Measurements from ENCODE around the gene CLEC2L. TPM values are rescaled to one million over a fixed set of nuclear protein-coding genes. Genes with fewer than 3 reads are reported as not detected.

Gene CLEC2L
- total RNA-seq, 1 donor from 2014 or later, result 0.52 TPM

- H3K9ac ChIP-seq (ENCODE audit: low read depth in 1 of 3, low read length in 3 of 3), result no peak overlapping the region
- H3K36me3 ChIP-seq (ENCODE audit: control insufficient read depth in 3 of 3, insufficient read depth in 3 of 3, low read length in 3 of 3), result peaks cover 41 to 55% (median 45%) of the 10 kb centered on the region in 3 donors
Observed at GRCh38 chr7:139583826-139584553, 60.5 kb downstream of the CLEC2L start.

GRCh38 chr7:139585042-139585441 lies 61.6 kb downstream of the CLEC2L start:
- no peak overlapping the region for H3K9ac ChIP-seq (ENCODE audit: low read depth in 1 of 3, low read length in 3 of 3)
- peaks cover 0 to 5% (median 4%) of the 10 kb centered on the region in 3 donors for H3K4me1 ChIP-seq (ENCODE audit: control insufficient read depth in 3 of 3, insufficient read depth in 3 of 3, low read length in 3 of 3)
- no peak overlapping the region for H3K4me3 ChIP-seq (ENCODE audit: low read length in 3 of 3)
- no peaks in the 10 kb centered on the region for H3K27me3 ChIP-seq (ENCODE audit: control insufficient read depth in 3 of 3, insufficient read depth in 3 of 3, low read length in 3 of 3)
- no peaks in the 10 kb centered on the region for H3K9me3 ChIP-seq (ENCODE audit: control insufficient read depth in 3 of 3, low read length in 3 of 3)
- peaks cover 41 to 50% (median 43%) of the 10 kb centered on the region in 3 donors for H3K36me3 ChIP-seq (ENCODE audit: control insufficient read depth in 3 of 3, insufficient read depth in 3 of 3, low read length in 3 of 3)
- H3K27ac ChIP-seq (ENCODE audit: low read depth, low read length), result no peak overlapping the region

More at GRCh38 chr7:139583826-139584553, 60.5 kb downstream of the CLEC2L start:
- Histone ChIP-seq H3K27me3 (ENCODE audit: control insufficient read depth in 3 of 3, insufficient read depth in 3 of 3, low read length in 3 of 3) (no peaks in the 10 kb centered on the region), H3K4me3 (ENCODE audit: low read length in 3 of 3) (no peak overlapping the region), H3K27ac (ENCODE audit: low read depth, low read length) (no peak overlapping the region), H3K9me3 (ENCODE audit: control insufficient read depth in 3 of 3, low read length in 3 of 3) (no peaks in the 10 kb centered on the region), H3K4me1 (ENCODE audit: control insufficient read depth in 3 of 3, insufficient read depth in 3 of 3, low read length in 3 of 3) (peaks cover 0 to 4% (median 4%) of the 10 kb centered on the region in 3 donors)

- Histone ChIP-seq H3K4me1 (ENCODE audit: control insufficient read depth in 3 of 3, insufficient read depth in 3 of 3, low read length in 3 of 3) (peaks cover 0 to 5% (median 4%) of the 10 kb centered on the region in 3 donors), H3K9me3 (ENCODE audit: control insufficient read depth in 3 of 3, low read length in 3 of 3) (no peaks in the 10 kb centered on the region), H3K27me3 (ENCODE audit: control insufficient read depth in 3 of 3, insufficient read depth in 3 of 3, low read length in 3 of 3) (no peaks in the 10 kb centered on the region), H3K36me3 (ENCODE audit: control insufficient read depth in 3 of 3, insufficient read depth in 3 of 3, low read length in 3 of 3) (peaks cover 36 to 43% (median 42%) of the 10 kb centered on the region in 3 donors), H3K27ac (ENCODE audit: low read depth, low read length) (no peak overlapping the region), H3K9ac (ENCODE audit: low read depth in 1 of 3, low read length in 3 of 3) (no peak overlapping the region), H3K4me3 (ENCODE audit: low read length in 3 of 3) (no peak overlapping the region)
Observed at GRCh38 chr7:139586286-139586685, 62.8 kb downstream of the CLEC2L start.

GRCh38 chr7:139587535-139587934 lies 64.0 kb downstream of the CLEC2L start:
- Histone ChIP-seq H3K4me3 (ENCODE audit: low read length in 3 of 3) (no peak overlapping the region), H3K9me3 (ENCODE audit: control insufficient read depth in 3 of 3, low read length in 3 of 3) (no peaks in the 10 kb centered on the region), H3K9ac (ENCODE audit: low read depth in 1 of 3, low read length in 3 of 3) (no peak overlapping the region), H3K27ac (ENCODE audit: low read depth, low read length) (no peak overlapping the region), H3K27me3 (ENCODE audit: control insufficient read depth in 3 of 3, insufficient read depth in 3 of 3, low read length in 3 of 3) (no peaks in the 10 kb centered on the region), H3K4me1 (ENCODE audit: control insufficient read depth in 3 of 3, insufficient read depth in 3 of 3, low read length in 3 of 3) (peaks cover 0 to 5% (median 4%) of the 10 kb centered on the region in 3 donors), H3K36me3 (ENCODE audit: control insufficient read depth in 3 of 3, insufficient read depth in 3 of 3, low read length in 3 of 3) (peaks cover 28 to 41% (median 36%) of the 10 kb centered on the region in 3 donors)

GRCh38 chr7:139588632-139589031 lies 65.1 kb downstream of the CLEC2L start:
- H3K27me3 ChIP-seq (ENCODE audit: control insufficient read depth in 3 of 3, insufficient read depth in 3 of 3, low read length in 3 of 3), result no peaks in the 10 kb centered on the region
- peaks cover 0 to 5% (median 4%) of the 10 kb centered on the region in 3 donors for H3K4me1 ChIP-seq (ENCODE audit: control insufficient read depth in 3 of 3, insufficient read depth in 3 of 3, low read length in 3 of 3)
- H3K27ac ChIP-seq (ENCODE audit: low read depth, low read length), result peak overlapping the region; percentile 36
- no peak overlapping the region for H3K9ac ChIP-seq (ENCODE audit: low read depth in 1 of 3, low read length in 3 of 3)
- H3K36me3 ChIP-seq (ENCODE audit: control insufficient read depth in 3 of 3, insufficient read depth in 3 of 3, low read length in 3 of 3), result peaks cover 26 to 40% (median 33%) of the 10 kb centered on the region in 3 donors
- H3K9me3 ChIP-seq (ENCODE audit: control insufficient read depth in 3 of 3, low read length in 3 of 3), result no peaks in the 10 kb centered on the region
- no peak overlapping the region for H3K4me3 ChIP-seq (ENCODE audit: low read length in 3 of 3)

GRCh38 chr7:139589474-139589873 lies 66.0 kb downstream of the CLEC2L start:
- H3K27ac ChIP-seq (ENCODE audit: low read depth, low read length), result no peak overlapping the region

GRCh38 chr7:139591550-139592195 lies 68.2 kb downstream of the CLEC2L start:
- H3K4me3 ChIP-seq (ENCODE audit: low read length in 3 of 3), result no peak overlapping the region
- H3K9ac ChIP-seq (ENCODE audit: low read depth in 1 of 3, low read length in 3 of 3), result no peak overlapping the region
- H3K27ac ChIP-seq (ENCODE audit: low read depth, low read length), result no peak overlapping the region
- no peaks in the 10 kb centered on the region for H3K27me3 ChIP-seq (ENCODE audit: control insufficient read depth in 3 of 3, insufficient read depth in 3 of 3, low read length in 3 of 3)
- no peaks in the 10 kb centered on the region for H3K9me3 ChIP-seq (ENCODE audit: control insufficient read depth in 3 of 3, low read length in 3 of 3)
- peaks cover 0 to 5% (median 4%) of the 10 kb centered on the region in 3 donors for H3K4me1 ChIP-seq (ENCODE audit: control insufficient read depth in 3 of 3, insufficient read depth in 3 of 3, low read length in 3 of 3)
- peaks cover 36 to 40% (median 38%) of the 10 kb centered on the region in 3 donors for H3K36me3 ChIP-seq (ENCODE audit: control insufficient read depth in 3 of 3, insufficient read depth in 3 of 3, low read length in 3 of 3)

More at GRCh38 chr7:139589474-139589873, 66.0 kb downstream of the CLEC2L start:
- no peaks in the 10 kb centered on the region for H3K27me3 ChIP-seq (ENCODE audit: control insufficient read depth in 3 of 3, insufficient read depth in 3 of 3, low read length in 3 of 3)
- no peaks in the 10 kb centered on the region for H3K9me3 ChIP-seq (ENCODE audit: control insufficient read depth in 3 of 3, low read length in 3 of 3)
- peaks cover 0 to 5% (median 4%) of the 10 kb centered on the region in 3 donors for H3K4me1 ChIP-seq (ENCODE audit: control insufficient read depth in 3 of 3, insufficient read depth in 3 of 3, low read length in 3 of 3)
- no peak overlapping the region for H3K4me3 ChIP-seq (ENCODE audit: low read length in 3 of 3)
- no peak overlapping the region for H3K9ac ChIP-seq (ENCODE audit: low read depth in 1 of 3, low read length in 3 of 3)
- peaks cover 23 to 32% (median 31%) of the 10 kb centered on the region in 3 donors for H3K36me3 ChIP-seq (ENCODE audit: control insufficient read depth in 3 of 3, insufficient read depth in 3 of 3, low read length in 3 of 3)

GRCh38 chr7:139592801-139593461 lies 69.4 kb downstream of the CLEC2L start:
- peaks cover 40 to 47% (median 45%) of the 10 kb centered on the region in 3 donors for H3K36me3 ChIP-seq (ENCODE audit: control insufficient read depth in 3 of 3, insufficient read depth in 3 of 3, low read length in 3 of 3)
- H3K9me3 ChIP-seq (ENCODE audit: control insufficient read depth in 3 of 3, low read length in 3 of 3), result no peaks in the 10 kb centered on the region
- no peak overlapping the region for H3K9ac ChIP-seq (ENCODE audit: low read depth in 1 of 3, low read length in 3 of 3)
- no peaks in the 10 kb centered on the region for H3K27me3 ChIP-seq (ENCODE audit: control insufficient read depth in 3 of 3, insufficient read depth in 3 of 3, low read length in 3 of 3)
- H3K27ac ChIP-seq (ENCODE audit: low read depth, low read length), result no peak overlapping the region
- H3K4me1 ChIP-seq (ENCODE audit: control insufficient read depth in 3 of 3, insufficient read depth in 3 of 3, low read length in 3 of 3), result peaks cover 0 to 6% (median 5%) of the 10 kb centered on the region in 3 donors
- no peak overlapping the region for H3K4me3 ChIP-seq (ENCODE audit: low read length in 3 of 3)

- H3K36me3 ChIP-seq (ENCODE audit: control insufficient read depth in 3 of 3, insufficient read depth in 3 of 3, low read length in 3 of 3), result peaks cover 41 to 52% (median 47%) of the 10 kb centered on the region in 3 donors
- peaks cover 0 to 2% (median under 1%) of the 10 kb centered on the region in 3 donors for H3K4me1 ChIP-seq (ENCODE audit: control insufficient read depth in 3 of 3, insufficient read depth in 3 of 3, low read length in 3 of 3)
- H3K9ac ChIP-seq (ENCODE audit: low read depth in 1 of 3, low read length in 3 of 3), result no peak overlapping the region
- H3K27me3 ChIP-seq (ENCODE audit: control insufficient read depth in 3 of 3, insufficient read depth in 3 of 3, low read length in 3 of 3), result no peaks in the 10 kb centered on the region
- H3K27ac ChIP-seq (ENCODE audit: low read depth, low read length), result no peak overlapping the region
- no peaks in the 10 kb centered on the region for H3K9me3 ChIP-seq (ENCODE audit: control insufficient read depth in 3 of 3, low read length in 3 of 3)
- no peak overlapping the region for H3K4me3 ChIP-seq (ENCODE audit: low read length in 3 of 3)
Observed at GRCh38 chr7:139594090-139594489, 70.6 kb downstream of the CLEC2L start.

Measured in skeletal muscle tissue (tissue), 4 donors.